DMS153 (cell line): ENCODE data around the gene CTNND2.

Experiments
- DNase-seq: peaks from one replicate; lab custom pipeline; 2025; lab: John Stamatoyannopoulos, UW

The CTNND2 gene

DNA sequence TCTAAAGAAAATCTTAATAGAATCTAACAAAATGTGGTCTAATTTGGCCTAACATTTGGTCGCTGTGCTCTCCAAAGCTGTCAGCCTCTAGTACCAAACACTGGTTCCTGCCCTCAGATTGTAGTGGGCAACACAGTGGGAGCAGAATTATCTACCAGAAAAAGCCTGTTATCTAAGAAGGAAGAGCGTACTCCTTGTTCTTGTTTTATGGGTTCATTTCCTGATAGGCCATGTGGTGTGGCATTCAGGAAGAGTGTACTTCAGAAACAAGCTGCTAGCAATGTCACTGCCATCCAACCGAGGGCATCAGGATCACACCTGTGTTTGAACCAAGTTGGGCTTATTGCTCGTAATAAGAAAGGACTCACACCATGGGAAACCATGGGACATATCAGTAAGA, 655.3 kb downstream of the CTNND2 start:
- DNase-seq: no peak

DNA sequence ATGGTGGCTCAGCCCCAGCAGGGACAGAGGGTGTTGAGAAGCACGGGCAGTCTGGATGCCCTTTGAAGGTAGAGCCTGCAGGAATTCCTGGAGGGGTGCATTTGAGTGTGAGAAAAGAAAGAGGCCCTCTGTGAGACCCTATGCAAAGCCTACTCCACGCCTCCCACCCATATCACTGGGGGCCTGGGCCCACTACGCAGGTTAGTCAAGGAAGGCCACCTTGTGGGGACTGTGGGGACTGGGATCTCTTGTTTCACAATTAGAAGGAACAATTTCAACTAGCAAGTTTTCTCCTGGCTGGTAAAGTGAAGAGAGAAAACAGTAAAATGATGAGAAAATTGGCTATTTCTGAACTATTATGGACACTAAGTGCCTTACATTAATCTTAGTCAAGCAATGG, 657.0 kb downstream of the CTNND2 start:
- no peak for DNase-seq

DNA sequence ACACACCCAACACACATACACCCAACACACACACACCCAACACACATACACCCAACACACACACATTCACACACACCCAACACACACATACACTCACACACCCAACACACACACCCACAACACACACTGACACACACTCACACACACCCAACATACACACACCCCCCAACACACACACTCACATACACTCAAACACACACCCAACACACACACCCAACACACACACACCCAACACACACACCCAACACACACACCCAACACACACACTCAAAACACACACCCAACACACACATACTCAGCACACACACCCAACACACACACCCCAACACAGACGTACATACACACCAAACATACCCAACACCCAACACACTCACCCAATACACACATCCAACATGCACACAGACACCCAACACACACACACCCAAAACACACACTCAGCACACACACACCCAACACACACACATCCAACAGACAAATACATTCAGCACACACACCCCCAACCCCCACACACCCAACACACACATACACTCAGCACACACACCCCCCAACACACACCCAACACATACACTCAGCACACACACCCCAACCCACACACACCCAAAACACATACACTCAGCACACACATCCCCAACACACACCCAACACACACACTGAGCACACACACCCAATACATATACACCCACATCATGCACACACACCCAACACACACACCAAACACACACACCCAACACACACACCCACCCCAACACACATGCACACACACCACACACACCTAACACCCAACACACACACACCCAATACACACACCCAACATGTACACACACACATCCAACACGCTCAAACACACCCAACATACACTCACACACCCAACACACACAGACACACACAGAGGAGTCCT, 663.7 kb downstream of the CTNND2 start:
- no peak for DNase-seq

DNA sequence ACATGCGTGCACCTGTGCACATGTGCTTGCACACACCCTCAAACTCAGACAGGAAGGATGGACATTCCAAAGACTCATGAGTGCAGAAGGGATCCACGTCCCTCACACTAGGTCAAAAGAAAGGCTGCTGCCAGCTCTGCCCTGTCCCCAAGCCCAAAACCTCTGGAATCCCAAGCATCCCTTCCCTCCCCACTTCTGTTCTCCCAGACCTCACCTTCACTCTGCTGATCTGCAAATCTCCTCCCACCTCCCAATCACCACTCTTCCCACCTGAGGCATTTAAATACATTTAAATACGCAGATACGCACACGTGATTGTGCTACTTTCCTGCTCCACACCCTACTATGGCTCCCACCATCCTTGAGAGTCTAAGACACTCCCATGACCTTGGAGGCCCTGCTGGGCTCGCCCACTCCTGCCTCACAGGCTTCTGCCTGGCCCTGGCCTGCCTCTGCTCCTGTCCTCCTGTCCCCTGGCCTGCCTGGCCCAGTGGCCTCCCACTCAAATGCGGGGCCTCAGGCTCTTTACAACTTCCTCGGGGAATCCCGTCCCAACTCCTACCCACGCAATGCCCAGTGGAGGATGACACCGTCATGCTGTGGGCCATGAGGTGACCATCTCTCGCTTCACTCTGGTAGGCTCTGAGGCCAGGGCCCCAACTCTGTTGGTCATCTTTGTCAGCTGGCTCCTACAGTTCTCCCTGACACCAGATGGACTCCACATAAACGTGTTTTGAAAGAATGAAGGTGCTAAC, 664.8 kb downstream of the CTNND2 start:
- no peak for DNase-seq

DNA sequence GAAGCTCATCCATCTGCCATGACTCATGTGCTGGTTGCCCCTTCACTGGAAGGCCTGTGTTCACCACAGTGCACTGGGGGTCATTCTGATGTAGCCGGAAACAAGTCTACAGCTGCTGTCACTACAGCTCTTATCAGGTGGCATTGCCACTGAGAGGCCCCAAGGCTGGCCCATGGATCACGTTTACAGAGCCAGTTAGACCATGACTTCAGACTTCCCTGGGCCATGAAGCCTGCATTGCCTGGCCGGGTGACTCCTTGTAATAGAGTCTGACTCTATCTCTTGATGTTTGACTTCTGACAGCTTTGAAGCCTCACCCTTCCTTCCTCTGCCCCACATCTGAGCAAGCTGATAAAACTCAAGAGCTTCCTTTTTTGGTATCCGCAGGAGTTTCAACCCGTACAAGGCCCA, 669.7 kb downstream of the CTNND2 start:
- DNase-seq: no peak

DNA sequence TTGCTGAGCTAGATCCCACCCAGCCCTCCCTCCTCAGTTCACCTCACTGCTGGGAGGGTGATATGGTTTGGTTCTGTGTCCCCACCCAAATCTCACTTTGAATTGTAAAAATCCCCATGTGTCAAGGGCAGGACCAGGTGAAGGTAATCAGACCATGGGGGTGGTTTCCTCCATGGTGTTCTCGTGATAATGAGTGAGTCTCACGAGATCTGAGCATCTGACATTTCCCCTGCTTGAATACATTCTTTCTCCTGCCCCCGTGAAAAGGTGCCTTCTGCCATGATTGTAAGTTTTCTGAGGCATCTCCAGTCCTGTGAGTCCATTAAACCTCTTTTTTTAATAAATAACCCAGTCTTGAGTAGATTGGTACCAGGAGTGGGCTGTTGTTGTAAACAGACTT, 673.4 kb downstream of the CTNND2 start:
- no peak for DNase-seq

DNA sequence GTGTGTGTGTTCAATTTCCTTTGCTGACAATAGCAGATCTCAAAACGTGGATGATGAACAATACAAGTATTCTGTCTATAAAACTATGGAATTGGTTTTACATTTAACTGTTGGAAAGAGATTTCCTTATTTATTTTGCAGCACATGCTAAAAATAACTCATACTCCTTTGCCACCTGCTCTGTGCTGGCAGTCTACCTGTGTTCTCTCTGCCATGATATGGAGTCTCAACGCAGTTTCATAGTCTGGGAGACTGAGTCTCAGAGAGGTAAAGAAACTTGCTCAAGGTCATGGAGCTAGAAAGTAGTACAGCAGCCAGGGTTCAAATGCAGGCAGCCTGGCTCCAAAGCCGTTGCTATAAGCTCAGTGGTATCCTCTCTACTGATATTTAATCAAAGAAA, 677.2 kb downstream of the CTNND2 start:
- no peak for DNase-seq

DNA sequence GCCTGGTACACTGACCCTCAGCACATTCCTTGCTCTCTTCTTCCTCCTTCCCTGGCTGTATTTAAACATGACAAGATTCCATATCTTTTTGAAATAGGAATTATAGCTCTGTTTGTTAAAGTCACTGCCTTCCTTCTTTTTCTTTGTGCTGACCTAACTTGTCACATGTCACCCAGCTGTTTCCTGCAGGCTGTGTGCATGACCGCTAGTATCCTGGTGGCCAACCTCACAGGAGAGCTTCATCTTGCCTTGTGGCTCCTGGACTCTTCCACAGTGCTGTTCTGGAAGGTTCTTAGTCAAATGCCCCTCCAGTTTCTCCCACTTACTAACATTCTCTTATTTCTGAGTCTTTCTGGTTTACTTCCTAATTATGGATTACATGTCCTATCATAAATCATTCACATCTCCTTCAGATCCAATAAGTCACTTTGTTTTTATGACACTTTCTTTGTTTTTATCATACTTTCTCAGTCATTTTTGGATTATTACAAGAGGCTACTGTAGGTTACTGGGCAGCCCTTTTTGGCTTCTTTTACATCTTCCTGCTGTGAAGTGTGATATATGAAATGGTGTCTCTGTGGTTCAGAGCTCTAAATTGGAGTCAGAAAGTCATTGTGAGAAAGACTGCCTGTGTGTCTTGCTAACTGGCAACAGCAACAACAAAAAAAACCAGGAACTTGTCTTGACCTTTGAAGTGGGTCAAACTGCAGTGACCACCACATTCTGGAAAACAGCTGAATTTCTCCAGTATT, 679.6 kb downstream of the CTNND2 start:
- no peak for DNase-seq

DNA sequence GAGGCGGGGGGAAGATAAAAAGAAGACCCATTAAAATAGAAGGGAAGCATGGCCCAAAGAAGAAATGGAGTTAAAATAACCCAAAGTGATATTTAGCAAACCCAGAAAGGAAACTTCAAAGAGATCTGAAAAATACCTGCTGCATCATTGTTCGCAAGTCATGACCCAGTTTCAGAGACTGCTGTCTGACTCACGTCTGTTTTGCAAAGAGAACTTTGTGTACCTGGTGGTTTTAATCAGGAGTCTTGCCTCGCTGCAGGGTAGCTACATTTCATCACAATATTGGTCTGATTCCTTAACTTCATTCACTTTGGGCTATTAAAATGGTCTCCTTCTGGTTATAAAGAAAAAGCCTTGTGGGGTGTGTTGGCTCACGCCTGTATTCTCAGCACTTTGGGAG, 682.1 kb downstream of the CTNND2 start:
- DNase-seq: no peak

DNA sequence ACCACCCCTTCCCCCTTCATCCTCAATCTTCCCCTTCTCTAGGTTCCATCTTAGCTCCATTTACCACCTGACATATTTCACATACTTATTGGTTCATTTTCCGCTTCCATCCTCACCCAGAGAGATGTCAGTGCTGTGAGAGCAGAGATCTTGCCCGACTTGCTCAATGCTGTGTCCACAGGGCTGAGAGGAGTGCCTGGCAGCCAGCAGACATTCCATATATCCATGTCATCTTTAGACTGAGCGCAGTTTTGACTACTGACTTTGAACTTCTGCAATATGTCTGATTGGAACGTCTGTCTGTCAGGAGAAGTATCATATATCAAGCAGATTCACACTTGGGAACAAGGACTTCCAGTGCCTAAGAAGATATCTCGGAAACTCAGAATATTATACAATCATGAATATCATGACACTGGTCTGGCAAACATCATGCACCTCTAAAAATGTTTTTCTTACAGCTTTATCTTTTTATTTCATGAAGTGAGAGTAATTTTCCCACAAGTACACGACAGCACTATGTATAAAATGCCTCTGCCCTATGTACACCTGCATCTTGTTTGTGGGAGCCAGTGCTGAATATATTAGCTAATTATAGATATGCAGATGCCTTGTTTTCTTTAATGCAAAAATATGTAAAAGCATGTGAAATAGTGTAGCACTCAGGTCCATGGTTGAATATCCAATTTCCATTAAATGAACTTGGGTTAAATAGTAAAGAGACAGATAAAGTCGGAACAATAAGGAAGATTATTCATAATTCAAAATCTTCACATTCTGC, 689.2 kb downstream of the CTNND2 start:
- DNase-seq: no peak

DNA sequence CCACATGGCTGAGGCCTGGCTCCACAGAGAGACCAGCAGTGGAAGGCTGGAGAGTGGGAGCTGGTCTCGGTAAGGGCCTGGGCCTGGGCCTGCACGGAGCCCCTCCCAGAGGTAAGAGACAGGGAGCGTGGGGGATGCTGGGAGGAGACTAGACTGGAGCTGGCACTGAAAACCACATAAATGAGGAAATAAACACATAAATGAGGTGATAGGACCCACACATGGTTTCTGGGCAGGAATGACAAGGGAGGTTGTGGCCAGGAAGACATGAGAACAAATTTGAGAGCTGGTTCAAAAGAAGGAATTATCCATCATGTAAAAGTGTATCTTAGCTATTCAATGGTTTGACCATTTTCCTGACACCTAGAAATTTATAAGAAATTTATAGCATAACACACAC, 691.5 kb downstream of the CTNND2 start:
- DNase-seq: no peak

DNA sequence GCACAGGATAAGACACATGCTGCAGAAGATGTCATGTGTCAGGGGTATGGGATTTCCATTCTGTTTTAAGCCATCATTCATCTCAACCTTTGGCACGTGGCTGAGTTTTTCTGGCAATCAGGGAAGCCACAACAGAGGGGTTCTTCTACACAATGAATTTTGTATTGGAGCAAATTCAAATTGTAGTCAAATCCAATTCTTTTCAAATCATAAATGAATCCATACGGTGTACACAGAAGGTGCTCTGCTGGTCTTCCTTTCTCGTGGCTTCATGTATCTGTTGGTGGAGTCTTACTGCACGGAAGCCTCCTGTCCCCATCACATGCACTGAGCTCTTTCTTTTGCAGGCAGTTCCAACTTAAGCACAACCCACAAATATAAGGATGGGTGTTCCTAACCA, 706.5 kb downstream of the CTNND2 start:
- no peak for DNase-seq

DNA sequence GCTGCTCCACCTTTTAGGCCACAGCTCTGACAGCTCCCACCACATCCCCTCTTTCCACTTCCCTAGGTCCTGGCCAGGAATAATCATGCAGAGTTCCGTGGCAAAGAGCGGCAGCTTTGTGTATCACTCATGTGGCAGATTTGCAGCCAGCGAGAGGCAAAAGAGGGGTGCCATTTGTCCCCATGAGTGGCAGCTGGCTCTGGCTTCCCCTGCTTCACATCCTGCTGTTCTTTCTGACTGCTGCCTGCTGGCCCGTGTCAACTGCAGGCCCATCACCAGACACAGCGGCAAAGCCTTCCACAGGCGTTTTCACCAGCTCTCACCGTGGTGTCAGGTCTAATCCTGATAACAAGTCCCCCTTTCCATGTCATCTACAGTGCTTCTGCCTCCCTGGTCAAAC, 712.6 kb downstream of the CTNND2 start:
- no peak for DNase-seq

DNA sequence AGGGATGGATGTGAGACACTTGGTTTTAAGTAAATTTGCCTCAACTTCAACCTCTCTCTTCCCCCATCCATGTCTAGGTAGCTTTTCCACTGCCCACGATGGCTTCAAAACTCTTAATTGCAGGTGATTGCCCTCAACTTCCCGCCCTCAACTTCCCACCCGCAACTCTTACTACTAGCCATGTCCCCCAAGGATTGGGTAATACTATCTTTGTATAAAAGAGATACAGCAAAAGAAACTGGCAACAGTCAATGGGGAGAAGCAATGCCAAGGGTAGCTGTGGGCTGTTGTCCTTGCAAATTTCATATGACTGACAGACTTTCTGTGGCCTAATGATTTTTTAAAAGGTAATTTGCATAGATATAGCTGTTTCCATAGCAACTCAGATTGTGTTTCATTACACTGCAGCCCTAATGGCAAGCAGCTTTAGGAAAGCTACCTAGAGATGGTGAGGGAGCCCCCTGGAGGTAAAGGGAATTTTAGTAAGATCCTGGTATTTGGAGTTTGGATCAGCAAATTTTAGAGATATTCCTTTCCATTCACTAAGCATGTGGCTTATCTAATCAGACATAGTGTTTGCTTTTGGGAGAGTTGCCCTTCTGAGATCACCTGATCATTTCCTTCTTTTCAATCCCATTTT, 721.7 kb downstream of the CTNND2 start:
- DNase-seq: no peak

DNA sequence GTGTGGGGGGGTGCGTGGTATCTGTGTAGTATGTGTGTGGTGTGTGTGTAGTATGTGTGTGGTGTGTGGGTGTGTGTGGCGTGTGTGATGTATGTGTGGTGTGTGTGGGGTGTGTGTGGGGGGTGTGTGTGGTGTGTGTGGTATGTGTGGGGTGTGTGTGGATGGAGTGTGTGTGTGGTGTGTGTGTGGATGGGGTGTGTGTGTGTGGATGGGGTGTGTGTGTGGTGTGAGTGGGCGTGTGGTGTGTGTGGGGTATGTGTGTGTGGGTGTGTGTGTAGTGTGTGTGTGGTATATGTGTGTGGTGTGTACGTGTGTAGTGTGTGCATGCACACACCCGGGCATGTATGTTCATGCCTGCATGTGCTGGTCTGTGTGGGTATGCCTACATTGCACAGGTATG, 722.3 kb downstream of the CTNND2 start:
- no peak for DNase-seq

DNA sequence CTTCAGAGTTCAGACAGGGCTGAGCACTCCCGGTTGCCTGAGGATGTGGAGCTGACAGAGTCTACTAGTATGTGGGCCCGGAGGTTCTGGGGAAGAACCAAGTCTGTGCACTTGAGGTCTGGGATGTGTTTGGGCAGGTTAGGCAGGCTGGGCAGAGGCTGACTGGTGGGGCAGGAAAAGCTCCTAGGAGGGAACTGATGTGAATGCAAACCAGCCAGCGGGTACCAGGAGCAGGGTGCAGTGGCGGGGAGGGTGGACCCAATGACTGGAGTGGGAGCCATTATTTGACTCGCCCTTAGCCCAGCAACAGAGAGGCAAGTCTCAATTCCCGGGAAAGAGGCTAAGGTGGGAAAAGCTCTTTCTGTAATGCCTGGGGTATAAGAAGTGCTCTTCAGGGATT, 723.4 kb downstream of the CTNND2 start:
- DNase-seq: no peak

DNA sequence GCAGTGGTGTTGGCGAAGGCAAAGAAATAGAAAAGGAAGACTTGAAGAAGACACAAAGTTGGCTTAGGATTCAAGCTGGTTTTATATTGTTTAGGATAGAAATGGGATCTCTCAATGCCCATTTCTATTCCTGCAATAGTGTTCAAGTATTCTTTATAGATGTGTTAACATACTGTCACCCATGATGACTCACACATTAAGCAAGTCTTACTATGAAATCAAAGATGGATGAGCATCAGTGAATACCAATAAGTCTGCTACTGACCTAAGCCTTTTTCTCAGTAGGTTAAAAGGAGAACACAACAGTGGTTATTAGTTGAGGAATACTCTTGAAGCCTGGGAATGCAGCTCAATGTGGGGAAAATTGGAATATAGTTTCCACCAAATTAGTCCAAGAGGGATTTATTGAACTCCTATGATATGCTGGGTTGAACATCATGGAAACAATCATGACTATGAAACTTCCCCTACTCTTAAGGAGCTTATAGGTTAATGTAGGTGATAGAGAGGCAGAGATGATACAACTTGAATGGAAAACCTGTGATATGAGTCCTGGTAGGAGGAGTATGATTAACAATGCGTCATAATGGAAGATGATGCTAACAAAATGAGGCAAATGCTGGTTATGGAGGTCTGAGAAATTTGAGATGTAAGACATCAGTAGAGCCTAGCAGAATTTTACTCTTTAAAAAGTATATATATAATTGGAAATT, 726.1 kb downstream of the CTNND2 start:
- no peak for DNase-seq

DNA sequence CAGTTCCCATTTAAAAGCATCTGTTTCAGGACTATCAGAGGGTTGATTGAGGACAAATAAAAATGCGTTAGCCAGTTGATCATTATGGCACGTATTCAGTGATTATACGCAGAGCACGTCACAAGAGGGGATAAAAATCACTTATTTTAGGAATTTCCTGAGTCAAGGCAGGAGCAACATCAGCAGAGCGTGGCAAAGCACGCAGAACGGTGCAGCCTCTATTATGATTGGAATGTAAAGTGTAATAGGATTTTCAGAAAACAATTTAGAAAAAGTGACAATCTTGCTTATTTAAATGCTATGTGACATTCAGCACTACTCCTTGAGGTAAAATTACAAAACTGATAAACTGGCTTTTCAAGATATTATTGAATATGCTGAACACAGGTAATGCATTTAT, 729.7 kb downstream of the CTNND2 start:
- no peak for DNase-seq

DNA sequence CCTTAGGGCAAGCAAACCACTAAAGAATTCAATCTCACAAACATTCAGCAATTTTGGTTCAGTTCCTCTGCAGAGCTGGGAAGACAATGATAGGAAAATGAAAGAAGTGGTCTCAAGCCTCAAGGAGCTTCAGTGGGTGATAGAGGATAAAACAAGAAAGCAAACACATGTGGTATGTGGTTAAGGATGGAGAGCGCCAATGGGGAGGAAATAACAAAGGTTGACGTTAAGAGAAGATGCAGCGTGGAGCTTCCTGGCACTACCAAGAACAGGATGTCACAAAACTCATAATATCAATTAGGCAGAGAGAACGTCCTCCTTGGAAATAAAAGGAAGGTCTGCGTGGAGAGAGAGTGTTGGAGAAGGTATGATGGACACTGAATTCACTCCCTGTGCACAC, 731.8 kb downstream of the CTNND2 start:
- DNase-seq: no peak

DNA sequence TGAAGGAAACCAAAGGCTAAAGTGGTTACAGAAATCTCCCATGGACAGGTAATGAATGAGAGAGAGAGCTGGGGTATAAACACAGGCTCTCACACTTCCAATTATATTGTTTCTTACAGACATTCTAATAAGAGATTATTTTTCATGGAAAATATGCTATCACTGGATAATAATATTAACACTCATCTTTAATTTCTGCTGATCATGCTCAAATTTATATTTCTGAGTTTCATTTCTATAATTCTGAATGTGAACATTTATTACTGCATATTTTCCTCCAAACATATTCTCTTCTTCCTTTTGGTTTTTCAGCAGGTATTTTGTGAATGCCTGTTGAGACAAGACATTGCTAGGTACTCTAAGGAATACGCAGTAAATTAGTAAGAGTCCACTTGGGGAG, 733.0 kb downstream of the CTNND2 start:
- DNase-seq: no peak

DNA sequence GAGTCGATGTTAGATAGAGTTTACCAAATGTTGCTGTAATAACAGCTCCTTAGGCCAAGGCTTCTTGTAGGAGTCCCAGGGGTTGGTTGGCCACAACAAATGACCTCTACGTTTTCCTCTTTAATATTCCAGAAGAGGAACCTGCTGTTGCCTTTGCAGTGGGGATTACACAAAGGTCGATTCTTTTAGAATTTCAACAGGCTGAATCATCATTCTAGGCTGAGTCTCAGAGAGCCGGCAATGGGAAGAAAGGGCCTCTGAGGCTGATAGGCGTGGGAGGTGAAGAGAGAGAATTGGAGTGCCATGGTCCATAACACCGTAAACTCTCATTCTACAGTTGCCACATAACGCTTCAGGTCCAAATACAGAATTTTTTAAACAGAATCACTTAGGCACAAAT, 737.3 kb downstream of the CTNND2 start:
- no peak for DNase-seq
